Measurements from ENCODE around the gene KRTAP5-10.

GRCh38 chr11:71535825-71536224 lies 29.5 kb upstream of the KRTAP5-10 start:
- TF ChIP-seq, protein P1, sequence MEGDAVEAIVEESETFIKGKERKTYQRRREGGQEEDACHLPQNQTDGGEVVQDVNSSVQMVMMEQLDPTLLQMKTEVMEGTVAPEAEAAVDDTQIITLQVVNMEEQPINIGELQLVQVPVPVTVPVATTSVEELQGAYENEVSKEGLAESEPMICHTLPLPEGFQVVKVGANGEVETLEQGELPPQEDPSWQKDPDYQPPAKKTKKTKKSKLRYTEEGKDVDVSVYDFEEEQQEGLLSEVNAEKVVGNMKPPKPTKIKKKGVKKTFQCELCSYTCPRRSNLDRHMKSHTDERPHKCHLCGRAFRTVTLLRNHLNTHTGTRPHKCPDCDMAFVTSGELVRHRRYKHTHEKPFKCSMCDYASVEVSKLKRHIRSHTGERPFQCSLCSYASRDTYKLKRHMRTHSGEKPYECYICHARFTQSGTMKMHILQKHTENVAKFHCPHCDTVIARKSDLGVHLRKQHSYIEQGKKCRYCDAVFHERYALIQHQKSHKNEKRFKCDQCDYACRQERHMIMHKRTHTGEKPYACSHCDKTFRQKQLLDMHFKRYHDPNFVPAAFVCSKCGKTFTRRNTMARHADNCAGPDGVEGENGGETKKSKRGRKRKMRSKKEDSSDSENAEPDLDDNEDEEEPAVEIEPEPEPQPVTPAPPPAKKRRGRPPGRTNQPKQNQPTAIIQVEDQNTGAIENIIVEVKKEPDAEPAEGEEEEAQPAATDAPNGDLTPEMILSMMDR (IDR thresholded peaks at IDR 0.05 in 8 of 11, conservative IDR thresholded peaks at IDR 0.05 in 3 of 11) = no peak
- TF ChIP-seq POLR2A (IDR thresholded peaks at IDR 0.05) (no peak), POLR2AphosphoS5 (IDR thresholded peaks at IDR 0.05) (no peak)
